Left lung (tissue), 10 donors: Measurements from ENCODE around the gene MSLN. TPM values are rescaled to one million over a fixed set of nuclear protein-coding genes. Genes with fewer than 3 reads are reported as not detected.

Source experiments
- ATAC-seq: fragments of 200-7000 bp; cut with Tn5 transposase; one replicate; pipeline ENCODE4 v1.9.1; 2020; ENCODE audit warnings: moderate library complexity
- DNase-seq, 4 donors: peaks; one replicate each; pipeline ENCODE4 v3.0.0-alpha.2; 2013 to 2020
- H3K27ac ChIP-seq, 2 donors: fragments of 200-600 bp; sonication (generic) in 1 of 2; one replicate each; pipeline versions ENCODE4 v1.5.0 to v1.8.0; 2020 to 2021
- H3K27me3 ChIP-seq, 2 donors: fragments of 200-600 bp; sonication (generic) in 1 of 2; one replicate each; pipeline versions ENCODE4 v1.5.0 to v1.8.0; 2020 to 2021
- H3K36me3 ChIP-seq, 2 donors: fragments of 200-600 bp; sonication (generic) in 1 of 2; one replicate each; pipeline versions ENCODE4 v1.5.0 to v1.8.0; 2020 to 2021
- H3K4me1 ChIP-seq, 2 donors: fragments of 200-600 bp; one replicate each; pipeline ENCODE4 v1.8.0; 2021
- H3K4me3 ChIP-seq, 2 donors: fragments of 200-600 bp; sonication (generic) in 1 of 2; one replicate each; pipeline versions ENCODE4 v1.5.0 to v1.8.0; 2020 to 2021; ENCODE audit warnings: mild to moderate bottlenecking in 1 of 2
- H3K9me3 ChIP-seq, 2 donors: fragments of 200-600 bp; sonication (generic) in 1 of 2; one replicate each; pipeline versions ENCODE4 v1.5.0 to v1.8.0; 2020 to 2021
- CTCF ChIP-seq, 2 donors: fragments of 200-600 bp; sonication (generic) in 1 of 2; IDR thresholded peaks; one replicate each; pipeline versions ENCODE4 v1.5.0 to v1.8.0; 2021; ENCODE audit warnings: antibody characterized with exemption in 2 of 2
- intact Hi-C, 2 donors: fragments of 100-400 bp; cut with DNase I; formaldehyde crosslinking; loops; one replicate each; pipeline versions ENCODE4 v1.11.2 to v1.14.2; 2022
- polyA plus RNA-seq, 6 donors: library from polyadenylated mRNA; unstranded; fragments of 120-200 nt; gene quantifications; one replicate each; pipeline ENCODE4 v1.2.1, GENCODE V29; 2013; ENCODE audit not compliant: insufficient read length in 6 of 6
- total RNA-seq, 2 donors: library from RNA; stranded (reverse); fragmentation: NEBNext Ultra II Directional; extraction: Animal tissue kit (Norgen Biotek cat#: 25700); gene quantifications; one replicate each; pipeline ENCODE4 v1.2.1, GENCODE V29; 2021
- donor health status: DM: no; HTN: yes; CAD: no.
- donor health status: DM: no; HTN: no; CAD: no.

The MSLN gene
- total and polyA plus RNA-seq, 8 donors: 14.5 to 464 (median 20.8) TPM

DNA sequence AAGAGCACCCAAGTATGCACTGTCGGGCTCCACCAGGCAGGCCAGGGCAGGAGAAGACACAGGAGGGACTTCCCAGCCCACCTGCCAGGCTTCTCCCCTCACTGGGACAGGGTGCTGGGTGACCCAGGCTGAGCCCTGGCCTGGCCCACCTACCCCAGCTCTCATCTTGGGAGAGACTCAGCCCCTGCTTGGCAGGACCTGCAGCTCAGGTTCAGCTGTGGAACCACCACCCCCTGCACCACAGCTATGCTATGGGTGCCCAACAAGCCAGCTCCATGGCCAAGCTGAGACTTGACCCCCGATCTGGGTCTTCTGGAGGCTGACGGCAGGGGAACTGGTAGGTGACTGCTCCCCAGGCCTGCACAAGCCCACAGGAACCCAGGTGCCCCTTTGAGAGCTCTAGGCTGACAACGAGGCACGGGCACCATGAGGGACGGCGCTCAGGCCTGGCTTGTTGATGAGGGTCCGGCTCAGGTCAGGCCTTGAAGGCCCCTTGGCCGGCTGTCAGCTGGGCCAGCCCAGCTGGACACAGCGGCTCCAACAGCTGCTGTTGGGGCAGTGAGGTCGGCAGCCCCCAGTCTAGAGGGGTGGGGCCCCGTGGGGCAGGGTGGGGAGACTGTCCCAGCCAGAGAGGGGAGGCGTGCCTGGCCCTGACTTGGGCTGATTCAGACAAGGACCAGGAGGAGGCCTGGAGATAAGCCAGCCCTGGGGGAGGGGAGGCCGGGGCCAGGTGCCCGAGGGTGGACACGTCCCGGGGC lies 23.0 kb downstream of the MSLN start:
- peaks cover 7 to 14% of the 10 kb centered on the region in 2 donors for H3K4me1 ChIP-seq
- TF ChIP-seq CTCF (IDR thresholded peaks at IDR 0.05): no peak
- intact Hi-C loops: loop anchor here in 1 of 2 donors (5.0 kb wide), 1 partner anchor 71 kb away; no protein-coding TSS in a partner anchor
- H3K27me3 ChIP-seq: peaks cover 0 to 49% of the 10 kb centered on the region in 2 donors
- no peak for ATAC-seq
- H3K36me3 ChIP-seq: peaks cover 0 to 23% of the 10 kb centered on the region in 2 donors
- DNase-seq: no peak
- H3K27ac ChIP-seq: no peak overlapping the region
- no peaks in the 10 kb centered on the region for H3K9me3 ChIP-seq
- H3K4me3 ChIP-seq: no peak overlapping the region

- intact Hi-C loops: loop anchor here in 1 of 2 donors (5.0 kb wide), 1 partner anchor 72 kb away; no protein-coding TSS in a partner anchor
- no peak for ATAC-seq
- H3K4me1 ChIP-seq: peaks cover 11 to 23% of the 10 kb centered on the region in 2 donors
- H3K36me3 ChIP-seq: peaks cover 0 to 23% of the 10 kb centered on the region in 2 donors
- H3K9me3 ChIP-seq: no peaks in the 10 kb centered on the region
- DNase-seq: no peak
- H3K27ac ChIP-seq: no peak overlapping the region
- no peak for TF ChIP-seq CTCF (IDR thresholded peaks at IDR 0.05)
- peaks cover 0 to 41% of the 10 kb centered on the region in 2 donors for H3K27me3 ChIP-seq
- H3K4me3 ChIP-seq: no peak overlapping the region
Observed at GRCh38 chr16:784431-784830, 23.9 kb downstream of the MSLN start.

GRCh38 chr16:785563-786535 lies 25.3 kb downstream of the MSLN start:
- Histone ChIP-seq H3K27ac (no peak overlapping the region), H3K4me3 (no peak overlapping the region), H3K36me3 (peaks cover 0 to 23% of the 10 kb centered on the region in 2 donors), H3K4me1 (peaks cover 11 to 24% of the 10 kb centered on the region in 2 donors), H3K9me3 (no peaks in the 10 kb centered on the region), H3K27me3 (peaks cover 0 to 32% of the 10 kb centered on the region in 2 donors)
- peak in 3 of 4 donors; percentile 46 to 95 (median 57) for DNase-seq
- peak; percentile 52 for ATAC-seq
- peak; percentile 60 to 88 for TF ChIP-seq CTCF (IDR thresholded peaks at IDR 0.05)
- intact Hi-C loops: no loop called here

DNA sequence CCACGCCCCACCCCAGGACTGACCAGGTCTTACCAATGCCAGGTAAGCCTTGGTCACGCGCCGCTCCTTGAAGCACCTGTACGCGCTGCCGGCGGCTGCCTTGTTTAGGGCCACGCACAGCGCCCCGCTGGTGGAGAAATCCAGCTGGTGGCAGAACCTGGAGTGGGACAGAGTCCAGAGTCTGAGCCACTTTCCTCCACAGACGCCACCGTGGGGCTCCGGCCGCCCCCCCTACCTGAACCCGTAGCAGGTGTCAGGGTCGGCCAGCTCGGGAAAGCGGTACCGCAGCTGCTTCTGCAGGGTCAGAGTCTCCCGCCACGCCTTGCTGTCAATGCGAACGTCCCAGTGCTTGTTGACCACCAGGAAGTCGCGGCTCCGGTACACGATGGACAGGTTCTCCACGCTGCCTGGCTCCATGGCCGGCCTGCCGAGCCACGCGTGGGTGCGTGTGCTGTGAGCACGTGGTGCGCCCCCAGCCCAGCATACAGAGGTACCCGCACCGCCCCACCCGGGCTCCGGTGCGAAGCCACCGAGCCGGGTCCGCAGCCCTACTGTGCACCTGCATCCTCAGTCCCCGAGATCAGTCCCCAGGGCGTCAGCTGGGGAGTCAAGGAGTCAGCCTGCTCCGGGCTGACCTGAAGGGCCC lies 26.9 kb downstream of the MSLN start:
- Histone ChIP-seq H3K27ac (peak overlapping the region in 1 of 2 donors; percentile 71), H3K4me3 (peak overlapping the region; percentile 92 to 97), H3K27me3 (peaks cover 0 to 16% of the 10 kb centered on the region in 2 donors), H3K4me1 (peaks cover 11 to 24% of the 10 kb centered on the region in 2 donors), H3K36me3 (peaks cover 0 to 38% of the 10 kb centered on the region in 2 donors), H3K9me3 (no peaks in the 10 kb centered on the region)
- TF ChIP-seq CTCF (IDR thresholded peaks at IDR 0.05): no peak
- no peak for ATAC-seq
- intact Hi-C loops: no loop called here
- DNase-seq: no peak
